ENCODE results near the gene MMP24.
A peak's percentile ranks its signal among the peaks of the same experiment; 100 is the strongest.

Gene MMP24

DNA sequence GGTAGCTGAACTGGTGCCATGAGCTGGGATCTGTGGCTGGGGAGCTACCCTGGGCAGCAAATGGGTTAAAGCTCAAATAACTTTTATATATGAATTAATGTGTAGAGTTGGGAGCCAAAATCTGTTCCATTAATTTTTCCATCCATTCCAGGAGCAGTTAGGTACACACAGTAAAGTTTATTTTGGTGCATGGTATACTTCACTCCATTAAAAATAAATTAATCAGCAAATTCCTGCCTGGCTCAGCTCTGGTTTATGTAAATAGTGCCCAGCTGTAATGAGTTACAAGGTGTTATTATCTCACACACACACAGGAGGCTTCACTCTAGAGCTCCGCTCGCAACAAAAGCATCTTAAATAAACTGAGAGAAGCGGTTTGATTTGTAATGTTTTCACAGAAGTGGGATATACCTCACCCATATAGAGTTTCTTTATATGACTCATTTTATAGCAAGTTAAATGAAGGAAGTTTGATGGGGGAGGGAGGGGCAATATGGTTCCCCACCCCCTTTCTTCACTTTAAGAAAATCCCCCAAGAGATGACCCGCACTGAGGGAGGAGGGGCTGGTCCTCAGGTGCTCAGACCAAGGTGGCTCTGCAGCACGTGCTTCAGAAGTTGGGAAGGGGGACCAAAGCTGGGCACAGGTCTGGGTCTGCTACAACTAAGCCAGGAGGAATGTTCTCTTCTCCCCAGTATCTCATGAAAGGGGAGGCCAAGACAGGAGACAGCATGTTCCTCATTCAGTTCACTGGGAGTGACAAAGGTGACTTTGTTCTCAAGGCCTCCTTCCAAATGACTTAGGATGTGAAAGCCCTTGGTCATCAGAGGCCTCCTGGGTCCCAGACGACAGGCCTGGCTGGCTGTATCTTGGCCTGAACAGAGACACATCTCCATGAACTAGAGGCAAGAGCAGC lies 76.2 kb downstream of the MMP24 start:
- peak; percentile 52 for DNase-seq (ENCODE audit: low read depth)
- H3K4me3 ChIP-seq (ENCODE audit: low read length) = no peak overlapping the region
- TF ChIP-seq, protein P1, sequence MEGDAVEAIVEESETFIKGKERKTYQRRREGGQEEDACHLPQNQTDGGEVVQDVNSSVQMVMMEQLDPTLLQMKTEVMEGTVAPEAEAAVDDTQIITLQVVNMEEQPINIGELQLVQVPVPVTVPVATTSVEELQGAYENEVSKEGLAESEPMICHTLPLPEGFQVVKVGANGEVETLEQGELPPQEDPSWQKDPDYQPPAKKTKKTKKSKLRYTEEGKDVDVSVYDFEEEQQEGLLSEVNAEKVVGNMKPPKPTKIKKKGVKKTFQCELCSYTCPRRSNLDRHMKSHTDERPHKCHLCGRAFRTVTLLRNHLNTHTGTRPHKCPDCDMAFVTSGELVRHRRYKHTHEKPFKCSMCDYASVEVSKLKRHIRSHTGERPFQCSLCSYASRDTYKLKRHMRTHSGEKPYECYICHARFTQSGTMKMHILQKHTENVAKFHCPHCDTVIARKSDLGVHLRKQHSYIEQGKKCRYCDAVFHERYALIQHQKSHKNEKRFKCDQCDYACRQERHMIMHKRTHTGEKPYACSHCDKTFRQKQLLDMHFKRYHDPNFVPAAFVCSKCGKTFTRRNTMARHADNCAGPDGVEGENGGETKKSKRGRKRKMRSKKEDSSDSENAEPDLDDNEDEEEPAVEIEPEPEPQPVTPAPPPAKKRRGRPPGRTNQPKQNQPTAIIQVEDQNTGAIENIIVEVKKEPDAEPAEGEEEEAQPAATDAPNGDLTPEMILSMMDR (IDR thresholded peaks at IDR 0.05; ENCODE audit: insufficient read depth, low read depth, low read length, missing control alignments) = no peak

DNA sequence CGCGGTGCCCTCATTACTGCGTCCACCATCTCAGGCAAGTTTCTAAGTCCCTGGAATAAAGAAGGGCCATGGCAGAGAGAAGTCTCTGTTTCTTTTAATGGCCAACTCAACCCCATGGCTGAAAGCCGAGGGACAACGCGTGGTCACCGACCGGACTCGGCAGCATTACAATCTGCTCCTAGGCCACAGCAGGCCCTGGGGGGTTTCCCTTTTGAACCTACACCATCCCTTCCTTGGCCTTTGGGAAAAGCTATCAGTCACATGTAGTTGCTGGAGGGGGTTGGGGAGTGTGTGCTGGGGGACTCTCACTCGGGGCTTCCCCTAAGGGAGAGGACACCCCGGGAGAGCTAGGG lies 76.9 kb downstream of the MMP24 start:
- no peak overlapping the region for H3K4me3 ChIP-seq (ENCODE audit: low read length)
- TF ChIP-seq, protein P1 (IDR thresholded peaks at IDR 0.05; ENCODE audit: insufficient read depth, low read depth, low read length, missing control alignments) = no peak
- no peak for DNase-seq (ENCODE audit: low read depth)

DNA sequence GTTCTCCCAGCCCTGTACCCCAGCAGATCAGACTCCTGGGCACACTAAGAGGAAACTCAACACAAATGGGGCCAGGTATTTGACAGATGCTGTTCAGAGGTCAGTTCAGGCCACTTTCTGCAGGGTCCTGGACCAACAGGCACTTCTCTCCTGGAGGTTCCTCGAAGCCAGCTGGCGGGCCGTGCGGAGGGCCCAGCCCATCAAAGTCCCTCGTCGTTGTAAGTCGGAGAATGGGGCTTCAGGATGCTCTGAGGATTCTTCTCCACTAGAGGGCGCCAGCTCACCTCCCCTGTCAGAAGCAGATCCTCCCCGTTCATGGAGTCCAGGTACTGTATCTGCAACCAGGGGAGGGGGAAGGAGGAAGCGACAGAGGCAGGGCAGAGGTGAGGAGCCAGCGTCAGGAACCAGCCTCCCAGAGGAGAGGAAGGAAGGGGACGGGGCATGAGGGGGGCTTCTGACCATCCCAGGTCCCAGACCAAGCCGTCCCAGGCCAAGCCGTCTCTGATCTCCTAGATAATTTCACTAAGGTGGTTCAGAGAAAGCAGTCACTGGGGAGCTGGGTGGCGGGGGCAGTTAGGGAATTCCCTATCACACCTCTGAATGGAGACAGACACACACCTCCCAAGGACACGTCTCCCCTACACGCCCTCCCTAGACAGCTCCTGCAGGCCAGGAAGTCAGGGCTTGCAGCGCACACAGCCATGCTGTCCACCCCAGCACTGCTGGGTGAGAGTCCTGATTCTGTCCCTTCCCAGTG lies 77.4 kb downstream of the MMP24 start:
- DNase-seq (ENCODE audit: low read depth) = peak; percentile 92
- H3K4me3 ChIP-seq (ENCODE audit: low read length) = no peak overlapping the region
- TF ChIP-seq, protein P1 (IDR thresholded peaks at IDR 0.05; ENCODE audit: insufficient read depth, low read depth, low read length, missing control alignments) = peak; percentile 91

DNA sequence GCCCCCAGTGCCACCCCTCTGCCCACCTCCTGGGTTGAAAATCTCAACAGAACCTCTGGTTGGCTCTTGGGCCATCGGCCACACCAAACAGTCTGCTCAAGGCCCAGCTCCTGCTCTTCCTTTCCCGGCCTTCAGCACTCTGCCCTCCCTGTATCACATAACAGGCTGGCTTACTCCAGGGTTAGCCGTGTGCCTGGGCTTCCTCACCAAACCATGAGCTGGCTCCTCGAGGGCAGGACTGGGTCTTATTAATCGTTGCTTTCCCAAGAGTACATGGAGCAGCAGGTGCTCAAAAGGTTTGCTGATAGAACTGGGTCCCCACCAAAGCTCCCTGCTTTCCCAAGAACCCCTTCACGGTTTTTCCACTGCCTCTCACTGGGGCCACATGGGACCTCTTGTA lies 78.5 kb downstream of the MMP24 start:
- no peak for DNase-seq (ENCODE audit: low read depth)
- TF ChIP-seq, protein P1 (IDR thresholded peaks at IDR 0.05; ENCODE audit: insufficient read depth, low read depth, low read length, missing control alignments) = no peak
- H3K4me3 ChIP-seq (ENCODE audit: low read length) = no peak overlapping the region

DNA sequence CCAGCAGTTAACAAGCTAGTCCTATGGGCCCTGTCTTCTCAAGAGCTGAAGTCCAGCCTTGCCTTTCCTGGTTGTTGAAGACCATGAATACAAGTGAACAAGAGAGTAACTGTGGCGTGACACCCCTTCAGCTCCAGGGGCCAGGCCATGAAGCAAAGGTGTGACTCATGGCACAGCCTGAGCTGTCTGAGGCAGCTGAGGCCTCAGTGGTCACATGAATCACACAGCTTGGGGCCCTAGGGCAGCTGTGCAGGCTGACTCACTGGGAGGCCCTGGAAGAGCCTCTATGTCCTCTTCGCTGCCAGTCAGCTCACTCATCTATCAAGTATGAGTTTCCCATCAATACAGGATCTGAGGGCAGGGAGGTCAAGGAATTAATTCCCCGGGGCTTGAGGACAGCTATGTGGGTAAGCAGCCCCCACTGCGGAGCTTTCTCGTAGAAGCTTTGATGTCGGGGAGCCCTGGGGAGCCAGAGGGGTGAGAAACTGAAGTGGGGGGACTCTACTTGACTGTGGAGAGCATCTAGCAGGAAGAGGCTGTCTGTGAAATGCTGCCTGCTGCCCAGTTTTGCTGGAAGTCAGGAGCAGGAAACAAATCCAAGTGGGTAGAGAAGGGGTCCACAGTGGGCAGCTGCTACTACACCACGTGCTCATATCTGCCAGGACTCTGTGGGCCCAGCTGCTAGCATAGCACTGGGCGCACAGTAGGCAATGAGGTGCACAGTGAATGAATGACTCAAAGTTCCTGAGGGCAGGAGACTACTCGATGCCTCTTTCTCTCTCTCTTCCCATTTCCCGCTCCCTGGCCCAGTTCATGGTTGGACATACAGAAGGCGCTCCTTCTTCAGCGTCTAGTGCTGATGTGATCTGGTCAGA lies 79.4 kb downstream of the MMP24 start:
- TF ChIP-seq, protein P1 (IDR thresholded peaks at IDR 0.05; ENCODE audit: insufficient read depth, low read depth, low read length, missing control alignments) = no peak
- peak; percentile 100 for DNase-seq (ENCODE audit: low read depth)
- H3K4me3 ChIP-seq (ENCODE audit: low read length) = no peak overlapping the region

DNA sequence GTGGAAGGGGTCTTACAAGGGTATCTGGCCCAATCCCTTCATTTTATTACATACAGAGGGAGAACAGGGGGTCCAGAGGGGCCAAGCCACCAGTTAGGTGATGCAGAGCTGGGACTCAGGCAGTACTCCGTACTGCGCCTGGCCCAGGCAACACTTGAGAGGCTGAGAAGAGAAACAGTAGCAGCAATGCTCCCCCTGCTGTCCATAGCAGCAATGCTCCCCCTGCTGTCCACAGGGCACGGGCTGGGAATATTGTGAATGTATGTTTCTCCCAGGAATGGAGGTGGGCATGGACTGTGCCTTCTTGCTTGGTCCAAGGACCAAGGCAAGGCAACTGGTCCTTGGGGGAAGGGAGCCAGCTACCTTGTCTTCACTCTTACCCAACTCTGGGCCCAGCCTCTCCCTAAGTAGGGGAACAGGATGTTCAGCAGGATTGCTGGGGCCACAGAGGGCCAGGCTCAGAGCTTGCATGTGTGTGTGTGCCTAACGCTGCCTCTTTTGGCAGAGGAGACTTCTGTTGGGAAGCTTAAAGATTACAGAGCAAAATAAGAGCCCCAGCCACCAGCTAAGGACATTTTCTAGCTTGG lies 80.5 kb downstream of the MMP24 start:
- TF ChIP-seq, protein P1 (IDR thresholded peaks at IDR 0.05; ENCODE audit: insufficient read depth, low read depth, low read length, missing control alignments) = peak; percentile 76
- peak; percentile 76 for DNase-seq (ENCODE audit: low read depth)
- no peak overlapping the region for H3K4me3 ChIP-seq (ENCODE audit: low read length)
